ENCODE measurements around the gene BMP6.

The BMP6 gene

GRCh38 chr6:7747901-7748504, 22.1 kb downstream of the BMP6 start:
- DNase-seq, result no peak

- no peak for DNase-seq
Measured at GRCh38 chr6:7749478-7749877, 23.6 kb downstream of the BMP6 start.

GRCh38 chr6:7750197-7750596, 24.3 kb downstream of the BMP6 start:
- peak; percentile 48 to 60 for DNase-seq

GRCh38 chr6:7758456-7758855, 32.6 kb downstream of the BMP6 start:
- DNase-seq, result no peak

- DNase-seq, result no peak
Measured at GRCh38 chr6:7759320-7759719, 33.4 kb downstream of the BMP6 start.

GRCh38 chr6:7761051-7761450, 35.2 kb downstream of the BMP6 start:
- DNase-seq, result no peak

GRCh38 chr6:7762760-7763159, 36.9 kb downstream of the BMP6 start:
- no peak for DNase-seq

GRCh38 chr6:7763881-7764280, 38.0 kb downstream of the BMP6 start:
- no peak for DNase-seq

- DNase-seq, result no peak
Measured at GRCh38 chr6:7765575-7766325, 39.9 kb downstream of the BMP6 start.

GRCh38 chr6:7769702-7770101, 43.8 kb downstream of the BMP6 start:
- no peak for DNase-seq

- no peak for DNase-seq
Measured at GRCh38 chr6:7770111-7770510, 44.2 kb downstream of the BMP6 start.

GRCh38 chr6:7770601-7771000, 44.7 kb downstream of the BMP6 start:
- DNase-seq, result no peak

- no peak for DNase-seq
Measured at GRCh38 chr6:7773322-7773721, 47.4 kb downstream of the BMP6 start.

- no peak for DNase-seq
Measured at GRCh38 chr6:7773914-7774313, 48.0 kb downstream of the BMP6 start.

- no peak for DNase-seq
Measured at GRCh38 chr6:7776509-7776908, 50.6 kb downstream of the BMP6 start.

- no peak for DNase-seq
Measured at GRCh38 chr6:7777074-7777473, 51.2 kb downstream of the BMP6 start.

- no peak for DNase-seq
Measured at GRCh38 chr6:7781240-7781639, 55.3 kb downstream of the BMP6 start.

- DNase-seq, result no peak
Measured at GRCh38 chr6:7784248-7784647, 58.3 kb downstream of the BMP6 start.

GRCh38 chr6:7784706-7785105, 58.8 kb downstream of the BMP6 start:
- no peak for DNase-seq

GRCh38 chr6:7785243-7786035, 59.5 kb downstream of the BMP6 start:
- DNase-seq, result no peak

- no peak for DNase-seq
Measured at GRCh38 chr6:7786214-7786661, 60.3 kb downstream of the BMP6 start.

GRCh38 chr6:7787137-7787608, 61.3 kb downstream of the BMP6 start:
- no peak for DNase-seq

- no peak for DNase-seq
Measured at GRCh38 chr6:7787731-7788130, 61.8 kb downstream of the BMP6 start.

GRCh38 chr6:7794509-7794908, 68.6 kb downstream of the BMP6 start:
- DNase-seq, result no peak

Measured in inflammatory macrophage treated with lipopolysaccharide for 1 hour (primary cell).